Small intestine (tissue), 7 donors: ENCODE results near the gene ATXN7L3. TPM values are rescaled to one million over a fixed set of nuclear protein-coding genes. Genes with fewer than 3 reads are reported as not detected.

Source experiments
- DNase-seq, 2 donors: peaks; one replicate each; pipeline versions ENCODE4 v3.0.0 to v3.0.0-alpha.2; 2013
- FAIRE-seq: peaks from 2 replicates; lab custom pipeline; 2012; peaks lifted over from hg19 to GRCh38; lab: Jason Lieb, UNC
- H3K27ac ChIP-seq, 3 donors: one replicate each; pipeline ENCODE4 v1.5.1; 2013; ENCODE audit warnings: low read length in 2 of 3, mild to moderate bottlenecking in 2 of 3, control low read depth in 1 of 3, inconsistent platforms in 1 of 3, low read depth in 1 of 3, moderate library complexity in 1 of 3
- H3K27me3 ChIP-seq, 3 donors: one replicate each; pipeline ENCODE4 v1.6.1; 2013; ENCODE audit warnings: low read length in 3 of 3, inconsistent platforms in 1 of 3; ENCODE audit not compliant: control insufficient read depth in 3 of 3, insufficient read depth in 3 of 3
- H3K36me3 ChIP-seq, 3 donors: one replicate each; pipeline ENCODE4 v1.6.1; 2013; ENCODE audit warnings: low read length in 3 of 3, inconsistent platforms in 1 of 3, low read depth in 1 of 3, mild to moderate bottlenecking in 1 of 3, moderate library complexity in 1 of 3; ENCODE audit not compliant: control insufficient read depth in 3 of 3, insufficient read depth in 2 of 3
- H3K4me1 ChIP-seq, 3 donors: one replicate each; pipeline ENCODE4 v1.6.1; 2013; ENCODE audit warnings: low read length in 2 of 3, inconsistent platforms in 1 of 3, low read depth in 1 of 3, mild to moderate bottlenecking in 1 of 3, moderate library complexity in 1 of 3; ENCODE audit not compliant: control insufficient read depth in 3 of 3, insufficient read depth in 2 of 3
- H3K4me3 ChIP-seq, 3 donors: one replicate each; pipeline ENCODE4 v1.5.1; 2013; ENCODE audit warnings: low read length in 3 of 3, control low read depth in 1 of 3, inconsistent platforms in 1 of 3, low read depth in 1 of 3, mild to moderate bottlenecking in 1 of 3, moderate library complexity in 1 of 3
- H3K9me3 ChIP-seq, 2 donors: one replicate each; pipeline ENCODE4 v1.6.1; 2013; ENCODE audit warnings: low read depth in 1 of 2, low read length in 1 of 2; ENCODE audit not compliant: control insufficient read depth in 2 of 2, insufficient read depth in 1 of 2
- WGBS, 3 donors: extraction: QIAGEN DNeasy Blood & Tissue Kit; methylation state at CpG; one replicate each; pipeline ENCODE4 v1.1.7; 2013; 5-methylcytosine and 5-hydroxymethylcytosine counted together
- polyA plus RNA-seq, 4 donors: library from polyadenylated mRNA; stranded (reverse) in 3 of 4; unstranded in 1 of 4; fragments of 200-250 nt in 3 of 4; fragments of 120-200 nt in 1 of 4; gene quantifications; one replicate each; pipeline versions ENCODE4 v1.2.1 to v1.2.3, GENCODE V29; 2013
- donor health status: healthy with polysubstance abuse.
- donor health status: control.
- donor health status: control.
- donor health status: Bipolar disorder and iron deficiency.
- donor health status: healthy.

The ATXN7L3 gene
- polyA plus RNA-seq, 4 donors = 40.3 to 44.1 (median 43.1) TPM

DNA sequence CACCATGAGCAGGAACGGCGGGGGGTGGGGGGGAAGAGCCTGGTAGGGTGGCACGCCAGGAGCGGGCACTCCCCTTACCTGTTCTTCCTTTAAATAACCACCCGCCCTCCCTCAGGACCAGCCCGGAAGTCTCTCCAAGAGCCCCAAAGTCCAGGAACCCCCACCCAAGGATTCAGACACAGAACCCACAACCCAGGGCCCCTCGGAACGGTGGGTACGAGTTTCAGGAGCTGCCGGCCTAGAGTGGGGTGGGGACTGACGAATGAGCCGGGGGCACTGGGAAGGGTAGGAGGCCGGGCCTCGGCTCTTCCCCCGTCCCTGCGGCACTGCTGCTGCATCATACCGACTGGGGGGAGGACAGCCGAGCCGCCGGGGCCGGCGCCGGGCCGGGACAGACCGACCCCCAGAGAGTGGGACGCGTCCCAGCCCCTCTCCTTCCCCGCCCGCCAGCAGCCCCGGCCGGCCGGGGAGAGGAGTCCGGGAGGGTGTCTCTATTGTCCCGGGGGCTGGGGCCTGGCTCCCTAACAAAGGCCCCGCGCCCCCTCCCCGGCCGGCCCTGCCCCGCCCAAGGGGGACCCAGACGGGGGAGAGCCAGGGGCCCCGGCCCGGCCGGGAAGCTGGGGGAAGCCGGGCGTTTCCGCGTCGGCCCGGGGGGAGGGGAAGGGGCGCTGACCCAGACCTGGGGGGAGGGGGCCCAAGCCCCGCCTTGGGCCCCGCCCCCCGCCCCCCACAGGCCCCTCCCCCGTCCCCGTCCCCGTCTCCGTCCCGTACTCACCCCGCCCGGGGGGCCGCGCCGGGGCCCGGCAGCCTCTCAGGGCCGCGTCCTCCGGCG is 747 bp downstream of the ATXN7L3 start:
- Histone ChIP-seq H3K4me1 (peaks cover 0 to 22% (median 3%) of the 10 kb centered on the region in 3 donors), H3K4me3 (peak overlapping the region; percentile 75 to 96 (median 84)), H3K9me3 (no peaks in the 10 kb centered on the region), H3K36me3 (peaks cover 11 to 36% (median 19%) of the 10 kb centered on the region in 3 donors), H3K27me3 (no peaks in the 10 kb centered on the region), H3K27ac (peak overlapping the region; percentile 92 to 96 (median 94))
- WGBS, 3 donors = 1% methylated on average over 25 to 61 of the region's 68 CpGs
- DNase-seq = peak; percentile 60 to 80
- no peak for FAIRE-seq

DNA sequence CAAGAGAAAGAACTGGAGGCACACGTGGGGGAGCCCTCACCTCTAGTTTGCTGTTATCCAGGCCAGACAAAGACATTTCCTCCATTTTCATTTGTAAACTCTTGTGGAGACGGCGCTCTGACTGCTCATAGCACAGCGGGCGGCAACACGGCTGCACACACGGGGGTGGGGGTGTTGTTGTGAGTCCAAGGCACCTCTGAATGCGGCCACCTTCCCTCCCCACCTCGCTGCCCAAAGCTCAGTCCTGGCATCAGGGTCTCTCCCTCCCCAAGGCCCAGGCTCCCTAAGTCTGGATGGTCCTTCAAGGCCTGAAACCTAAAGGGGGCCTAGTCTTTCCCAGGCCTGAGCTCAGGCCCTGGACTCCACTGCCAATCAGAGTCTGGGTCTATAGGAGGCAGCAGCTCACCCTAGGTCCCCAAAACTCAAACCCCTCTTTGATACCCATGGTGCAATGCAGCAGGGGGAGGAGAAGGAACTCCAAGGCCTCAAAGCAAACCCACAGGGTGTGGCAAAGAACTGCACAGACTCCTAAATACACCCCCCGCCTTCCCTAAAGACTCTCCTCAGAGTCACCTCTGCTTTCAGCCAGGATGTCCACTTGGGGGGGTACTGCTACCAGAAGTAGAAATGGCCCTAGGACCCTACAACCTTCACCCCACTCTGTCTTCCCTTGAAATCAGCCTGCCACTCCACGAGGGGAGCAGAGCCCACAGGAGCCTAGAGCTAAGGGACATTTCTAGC is 1.5 kb downstream of the ATXN7L3 start:
- H3K4me1 ChIP-seq = peaks cover 0 to 24% (median 3%) of the 10 kb centered on the region in 3 donors
- H3K36me3 ChIP-seq = peaks cover 11 to 44% (median 22%) of the 10 kb centered on the region in 3 donors
- DNase-seq (peak in 1 of 2 donors; percentile 48), FAIRE-seq (no peak)
- H3K27ac ChIP-seq = peak overlapping the region; percentile 92 to 96 (median 94)
- H3K9me3 ChIP-seq = no peaks in the 10 kb centered on the region
- WGBS, 3 donors = 52 to 59% (median 55%) methylated on average over 11 of the region's 11 CpGs
- peak overlapping the region; percentile 75 to 96 (median 84) for H3K4me3 ChIP-seq
- no peaks in the 10 kb centered on the region for H3K27me3 ChIP-seq

DNA sequence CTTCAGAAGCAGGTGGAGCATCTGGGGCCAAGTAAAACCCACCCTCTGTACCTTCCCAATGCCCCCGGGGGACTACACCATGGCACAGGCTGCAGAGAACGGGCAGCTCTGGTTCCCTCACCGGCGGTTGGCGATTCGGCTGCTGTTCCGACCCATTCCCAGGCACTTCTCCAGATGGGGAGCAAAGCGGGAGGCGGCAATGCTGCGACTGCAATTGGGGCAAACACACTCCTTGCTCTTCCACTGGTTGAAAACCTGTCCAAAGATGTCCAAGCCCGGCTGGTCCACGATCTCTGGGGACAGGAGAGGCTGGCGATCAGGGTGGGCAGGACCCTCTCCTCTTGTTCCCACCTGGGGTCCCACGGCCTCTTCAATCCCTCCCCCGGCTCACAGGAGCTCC is 2.6 kb downstream of the ATXN7L3 start:
- Histone ChIP-seq H3K27me3 (no peaks in the 10 kb centered on the region), H3K4me3 (no peak overlapping the region), H3K4me1 (peaks cover 0 to 34% (median 3%) of the 10 kb centered on the region in 3 donors), H3K36me3 (peaks cover 11 to 54% (median 22%) of the 10 kb centered on the region in 3 donors), H3K9me3 (no peaks in the 10 kb centered on the region), H3K27ac (no peak overlapping the region)
- DNase-seq = no peak
- WGBS, 3 donors = 93 to 96% (median 93%) methylated on average over 15 of the region's 15 CpGs
- FAIRE-seq = no peak

DNA sequence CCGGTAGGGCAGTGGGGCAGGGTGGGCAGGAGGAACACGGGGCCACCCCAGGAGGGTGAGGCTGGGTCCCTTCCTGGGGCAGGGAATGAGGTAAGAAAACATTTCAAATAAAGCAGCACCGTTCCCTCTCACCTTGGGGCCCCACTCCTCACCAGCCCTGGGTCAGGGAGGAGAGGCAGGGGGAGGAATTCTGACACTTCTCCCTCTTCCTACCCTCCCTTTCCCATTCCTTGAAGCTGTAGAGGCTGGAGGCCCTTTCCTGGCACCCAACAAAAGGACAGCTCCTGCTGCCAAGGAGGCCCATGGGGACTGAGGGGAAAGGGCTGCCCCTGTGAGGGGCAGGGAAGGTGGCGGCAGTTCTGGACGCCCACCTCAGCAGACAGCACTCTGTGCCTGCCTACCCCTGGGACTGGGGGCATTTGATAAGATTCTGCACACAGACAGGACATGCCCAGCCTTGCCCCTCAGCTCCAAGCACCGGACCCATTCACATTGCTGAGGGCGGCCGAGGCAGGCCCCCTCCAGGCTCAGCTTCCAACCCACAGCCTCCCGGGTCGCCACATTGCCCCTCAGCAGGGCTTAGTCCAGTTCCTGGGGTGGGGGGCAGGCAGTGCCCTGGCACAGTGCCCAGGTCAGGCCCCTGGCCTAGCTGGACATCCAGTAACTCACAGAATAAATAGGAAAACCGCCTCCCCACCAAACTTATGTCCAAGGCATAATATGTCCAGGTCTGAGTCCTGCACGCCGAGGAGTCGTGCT is 6.2 kb downstream of the ATXN7L3 start:
- Histone ChIP-seq H3K9me3 (no peaks in the 10 kb centered on the region), H3K27me3 (no peaks in the 10 kb centered on the region), H3K4me1 (peaks cover 0 to 31% (median 3%) of the 10 kb centered on the region in 3 donors), H3K36me3 (peaks cover 15 to 83% (median 22%) of the 10 kb centered on the region in 3 donors), H3K27ac (peak overlapping the region in 1 of 3 donors; percentile 9), H3K4me3 (no peak overlapping the region)
- DNase-seq = no peak
- WGBS, 3 donors = 86 to 91% (median 89%) methylated on average over 13 to 14 of the region's 14 CpGs
- no peak for FAIRE-seq

DNA sequence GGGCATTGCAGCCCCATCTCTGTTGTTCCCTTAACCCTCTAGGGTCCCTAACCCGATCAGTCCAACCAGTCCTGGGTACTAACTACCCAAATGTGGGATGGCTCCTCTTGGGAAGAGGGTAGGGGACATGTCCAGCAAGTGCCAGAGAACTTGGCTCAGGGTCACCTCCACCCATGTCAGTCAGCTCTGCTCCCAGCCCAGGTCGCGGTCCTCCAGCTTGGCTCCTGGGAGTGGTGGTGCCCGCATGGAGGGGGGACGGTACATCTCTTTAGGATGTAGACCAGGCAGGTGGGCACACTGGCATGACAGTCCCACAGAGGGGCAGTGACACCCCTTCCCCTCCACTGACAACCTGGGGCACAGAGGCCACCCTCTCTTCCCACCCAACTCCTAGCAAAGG is 6.9 kb downstream of the ATXN7L3 start:
- WGBS, 3 donors = 79 to 86% (median 85%) methylated on average over 5 of the region's 5 CpGs
- Histone ChIP-seq H3K4me3 (no peak overlapping the region), H3K4me1 (peaks cover 0 to 30% (median 4%) of the 10 kb centered on the region in 3 donors), H3K9me3 (no peaks in the 10 kb centered on the region), H3K36me3 (peaks cover 15 to 83% (median 22%) of the 10 kb centered on the region in 3 donors), H3K27ac (peak overlapping the region; percentile 9 to 61 (median 45)), H3K27me3 (no peaks in the 10 kb centered on the region)
- FAIRE-seq (no peak), DNase-seq (no peak)

DNA sequence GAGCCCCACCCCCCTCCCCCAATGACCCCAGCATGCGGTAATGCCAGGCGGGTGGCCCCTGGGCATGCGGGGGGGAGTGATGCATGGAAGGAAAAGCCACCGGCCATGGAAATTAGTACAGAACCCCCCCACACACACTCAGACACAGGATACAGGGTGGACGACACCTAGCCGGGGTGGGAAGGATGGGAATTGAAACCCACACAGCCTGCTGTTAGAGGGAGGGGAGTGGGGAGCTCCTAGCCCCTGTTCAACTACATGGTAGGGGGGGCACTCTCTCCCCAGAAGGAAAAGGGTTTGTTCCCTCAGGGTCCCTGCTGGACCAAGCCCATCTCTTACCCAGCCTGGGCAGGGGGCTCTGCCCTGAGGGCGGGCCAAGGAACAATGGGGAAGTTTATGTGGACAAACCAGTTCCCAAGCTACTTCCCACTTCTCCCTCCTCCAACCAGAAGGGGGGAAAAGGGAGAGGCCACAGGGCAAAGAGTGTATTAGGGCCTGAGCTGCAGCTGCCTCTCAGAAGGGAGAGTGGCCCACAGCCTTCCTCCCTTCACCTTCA is 7.7 kb downstream of the ATXN7L3 start:
- Histone ChIP-seq H3K27me3 (no peaks in the 10 kb centered on the region), H3K36me3 (peaks cover 8 to 77% (median 22%) of the 10 kb centered on the region in 3 donors), H3K9me3 (no peaks in the 10 kb centered on the region), H3K27ac (peak overlapping the region in 2 of 3 donors; percentile 40 to 61), H3K4me1 (peaks cover 0 to 26% (median 8%) of the 10 kb centered on the region in 3 donors), H3K4me3 (no peak overlapping the region)
- no peak for FAIRE-seq
- 55 to 60% (median 58%) methylated on average over 7 of the region's 7 CpGs for WGBS, 3 donors
- peak; percentile 62 to 65 for DNase-seq

DNA sequence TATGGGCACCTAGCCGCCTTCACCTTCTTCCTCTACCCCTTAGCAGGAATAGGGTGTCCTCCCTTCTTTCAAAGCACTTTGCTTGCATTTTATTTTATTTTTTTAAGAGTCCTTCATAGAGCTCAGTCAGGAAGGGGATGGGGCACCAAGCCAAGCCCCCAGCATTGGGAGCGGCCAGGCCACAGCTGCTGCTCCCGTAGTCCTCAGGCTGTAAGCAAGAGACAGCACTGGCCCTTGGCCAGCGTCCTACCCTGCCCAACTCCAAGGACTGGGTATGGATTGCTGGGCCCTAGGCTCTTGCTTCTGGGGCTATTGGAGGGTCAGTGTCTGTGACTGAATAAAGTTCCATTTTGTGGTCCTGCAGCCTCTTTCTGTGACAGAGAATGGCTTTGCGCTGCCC is 8.3 kb downstream of the ATXN7L3 start:
- H3K4me1 ChIP-seq = peaks cover 0 to 26% (median 8%) of the 10 kb centered on the region in 3 donors
- H3K4me3 ChIP-seq = no peak overlapping the region
- DNase-seq (no peak), FAIRE-seq (no peak)
- peaks cover 7 to 70% (median 22%) of the 10 kb centered on the region in 3 donors for H3K36me3 ChIP-seq
- peak overlapping the region in 1 of 3 donors; percentile 40 for H3K27ac ChIP-seq
- H3K9me3 ChIP-seq = no peaks in the 10 kb centered on the region
- 70 to 79% (median 77%) methylated on average over 5 of the region's 5 CpGs for WGBS, 3 donors
- H3K27me3 ChIP-seq = no peaks in the 10 kb centered on the region
